HG03575 (cell line): Measurements from ENCODE around the gene MARK3.

ENCODE experiments used
- ATAC-seq: cut with Tn5 transposase; IDR thresholded peaks from one replicate; pipeline ENCODE4 v1.9.1; 2021; ENCODE audit not compliant: unreplicated experiment, insufficient number of reproducible peaks, low FRiP score; ENCODE audit errors: extremely low read depth

Gene MARK3

GRCh38 chr14:103361867-103362266, 23.3 kb upstream of the MARK3 start:
- ATAC-seq, result no peak

GRCh38 chr14:103362780-103363179, 22.4 kb upstream of the MARK3 start:
- no peak for ATAC-seq

- ATAC-seq, result no peak
Measured at GRCh38 chr14:103366741-103367140, 18.5 kb upstream of the MARK3 start.

- no peak for ATAC-seq
Measured at GRCh38 chr14:103367995-103368394, 17.2 kb upstream of the MARK3 start.

- no peak for ATAC-seq
Measured at GRCh38 chr14:103370087-103370486, 15.1 kb upstream of the MARK3 start.

GRCh38 chr14:103372017-103372416, 13.2 kb upstream of the MARK3 start:
- no peak for ATAC-seq

- ATAC-seq, result no peak
Measured at GRCh38 chr14:103372552-103373304, 12.5 kb upstream of the MARK3 start.

- ATAC-seq, result no peak
Measured at GRCh38 chr14:103374121-103374520, 11.1 kb upstream of the MARK3 start.

- ATAC-seq, result no peak
Measured at GRCh38 chr14:103377522-103378037, 7.6 kb upstream of the MARK3 start.

GRCh38 chr14:103378038-103378854, 7.0 kb upstream of the MARK3 start:
- no peak for ATAC-seq

- ATAC-seq, result no peak
Measured at GRCh38 chr14:103380719-103381377, 4.4 kb upstream of the MARK3 start.

- no peak for ATAC-seq
Measured at GRCh38 chr14:103382376-103382775, 2.8 kb upstream of the MARK3 start.

GRCh38 chr14:103384450-103385151, 614 bp upstream of the MARK3 start:
- ATAC-seq, result no peak

GRCh38 chr14:103385929-103386712, 906 bp downstream of the MARK3 start:
- no peak for ATAC-seq

GRCh38 chr14:103386713-103387329, 1.6 kb downstream of the MARK3 start:
- ATAC-seq, result no peak

- ATAC-seq, result no peak
Measured at GRCh38 chr14:103388664-103389063, 3.4 kb downstream of the MARK3 start.

- ATAC-seq, result no peak
Measured at GRCh38 chr14:103390605-103391004, 5.4 kb downstream of the MARK3 start.

- ATAC-seq, result no peak
Measured at GRCh38 chr14:103391048-103391447, 5.8 kb downstream of the MARK3 start.
